ENCODE data around the gene WDR36.

DNA sequence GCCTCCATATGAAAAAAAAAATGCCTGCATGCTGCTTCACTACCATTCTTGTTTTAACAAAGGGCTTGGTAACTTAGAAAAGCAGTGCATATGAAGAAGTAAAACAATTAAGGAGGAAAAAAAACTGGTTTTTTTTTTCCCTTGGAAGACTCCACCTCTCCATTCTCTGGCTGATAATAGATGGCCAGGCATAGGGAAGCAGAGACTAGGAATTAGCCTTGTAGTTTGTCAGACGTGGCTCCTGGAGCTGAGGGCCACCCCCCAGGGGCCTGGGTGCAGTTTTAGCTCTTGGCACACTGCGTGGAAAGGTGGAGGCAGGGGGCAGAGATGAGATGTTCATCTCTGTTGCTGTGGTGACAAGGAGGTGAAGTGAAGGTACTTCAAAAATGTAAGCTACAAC is 42.7 kb downstream of the WDR36 start:
- TF ChIP-seq, protein P1, sequence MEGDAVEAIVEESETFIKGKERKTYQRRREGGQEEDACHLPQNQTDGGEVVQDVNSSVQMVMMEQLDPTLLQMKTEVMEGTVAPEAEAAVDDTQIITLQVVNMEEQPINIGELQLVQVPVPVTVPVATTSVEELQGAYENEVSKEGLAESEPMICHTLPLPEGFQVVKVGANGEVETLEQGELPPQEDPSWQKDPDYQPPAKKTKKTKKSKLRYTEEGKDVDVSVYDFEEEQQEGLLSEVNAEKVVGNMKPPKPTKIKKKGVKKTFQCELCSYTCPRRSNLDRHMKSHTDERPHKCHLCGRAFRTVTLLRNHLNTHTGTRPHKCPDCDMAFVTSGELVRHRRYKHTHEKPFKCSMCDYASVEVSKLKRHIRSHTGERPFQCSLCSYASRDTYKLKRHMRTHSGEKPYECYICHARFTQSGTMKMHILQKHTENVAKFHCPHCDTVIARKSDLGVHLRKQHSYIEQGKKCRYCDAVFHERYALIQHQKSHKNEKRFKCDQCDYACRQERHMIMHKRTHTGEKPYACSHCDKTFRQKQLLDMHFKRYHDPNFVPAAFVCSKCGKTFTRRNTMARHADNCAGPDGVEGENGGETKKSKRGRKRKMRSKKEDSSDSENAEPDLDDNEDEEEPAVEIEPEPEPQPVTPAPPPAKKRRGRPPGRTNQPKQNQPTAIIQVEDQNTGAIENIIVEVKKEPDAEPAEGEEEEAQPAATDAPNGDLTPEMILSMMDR (conservative IDR thresholded peaks at IDR 0.05; ENCODE audit: low read length) = no peak
- TF ChIP-seq EZH2phosphoT487 (IDR thresholded peaks at IDR 0.05; ENCODE audit: borderline replicate concordance) = no peak

Data from Loucy (cell line).